ENCODE results near the gene NAALADL2. TPM values are rescaled to one million over a fixed set of nuclear protein-coding genes. Genes with fewer than 3 reads are reported as not detected.

The NAALADL2 gene
- total RNA-seq, 2 experiments from 2014 or later: 0.30 to 1.2 TPM

- ChIA-PET POLR2A (no interaction called here), CTCF (no interaction called here)
- H3K9me3 ChIP-seq (ENCODE audit: control insufficient read depth in 1 of 2, insufficient read depth in 1 of 2, low read length in 2 of 2): no peaks in the 10 kb centered on the region
- H3K36me3 ChIP-seq (ENCODE audit: insufficient read depth, low read length): no peaks in the 10 kb centered on the region
- Mint-ChIP-seq H3K36me3 (ENCODE audit: low read depth) (no peaks in the 10 kb centered on the region), H3K9me3 (no peaks in the 10 kb centered on the region), H3K27ac (no peak overlapping the region), H3K4me3 (no peak overlapping the region), H3K27me3 (no peaks in the 10 kb centered on the region), H3K4me1 (ENCODE audit: low read depth) (no peaks in the 10 kb centered on the region)
- H3K4me3 ChIP-seq (ENCODE audit: low read length): no peak overlapping the region
- intact Hi-C loops (cut with DNase I, micrococcal nuclease): no loop called here
- ATAC-seq (ENCODE audit: poor library complexity): no peak
- DNase-seq: no peak
- no peak for TF ChIP-seq CTCF (IDR thresholded peaks at IDR 0.05)
- H3K4me1 ChIP-seq (ENCODE audit: insufficient read depth, low read length): no peaks in the 10 kb centered on the region
- H3K27me3 ChIP-seq (ENCODE audit: control insufficient read depth in 1 of 2, insufficient read depth in 2 of 2, low read length in 2 of 2): no peaks in the 10 kb centered on the region
- H3K27ac ChIP-seq (ENCODE audit: low read depth in 1 of 2, low read length in 2 of 2): no peak overlapping the region
Measured at GRCh38 chr3:175478301-175478700, 619.2 kb downstream of the NAALADL2 start.

GRCh38 chr3:175479175-175479574, 620.0 kb downstream of the NAALADL2 start:
- no peaks in the 10 kb centered on the region for H3K36me3 Mint-ChIP-seq (ENCODE audit: low read depth)
- Histone ChIP-seq H3K36me3 (ENCODE audit: insufficient read depth, low read length) (no peaks in the 10 kb centered on the region), H3K9me3 (ENCODE audit: control insufficient read depth in 1 of 2, insufficient read depth in 1 of 2, low read length in 2 of 2) (no peaks in the 10 kb centered on the region), H3K27ac (ENCODE audit: low read depth in 1 of 2, low read length in 2 of 2) (no peak overlapping the region), H3K4me1 (ENCODE audit: insufficient read depth, low read length) (no peaks in the 10 kb centered on the region), H3K27me3 (ENCODE audit: control insufficient read depth in 1 of 2, insufficient read depth in 2 of 2, low read length in 2 of 2) (no peaks in the 10 kb centered on the region), H3K4me3 (ENCODE audit: low read length) (no peak overlapping the region)
- ChIA-PET CTCF (no interaction called here), POLR2A (no interaction called here)
- ATAC-seq (ENCODE audit: poor library complexity) (no peak), DNase-seq (no peak)
- no peaks in the 10 kb centered on the region for H3K27me3 Mint-ChIP-seq
- no peak overlapping the region for H3K27ac Mint-ChIP-seq
- no peaks in the 10 kb centered on the region for H3K4me1 Mint-ChIP-seq (ENCODE audit: low read depth)
- H3K4me3 Mint-ChIP-seq: no peak overlapping the region
- TF ChIP-seq CTCF (IDR thresholded peaks at IDR 0.05): no peak
- intact Hi-C loops (cut with DNase I, micrococcal nuclease): no loop called here
- H3K9me3 Mint-ChIP-seq: no peaks in the 10 kb centered on the region

GRCh38 chr3:175479800-175480199, 620.7 kb downstream of the NAALADL2 start:
- CTCF ChIA-PET: no interaction called here
- no peaks in the 10 kb centered on the region for H3K9me3 ChIP-seq (ENCODE audit: control insufficient read depth in 1 of 2, insufficient read depth in 1 of 2, low read length in 2 of 2)
- H3K27me3 ChIP-seq (ENCODE audit: control insufficient read depth in 1 of 2, insufficient read depth in 2 of 2, low read length in 2 of 2): no peaks in the 10 kb centered on the region
- TF ChIP-seq CTCF (IDR thresholded peaks at IDR 0.05): no peak
- Mint-ChIP-seq H3K4me1 (ENCODE audit: low read depth) (no peaks in the 10 kb centered on the region), H3K9me3 (no peaks in the 10 kb centered on the region), H3K27ac (no peak overlapping the region), H3K4me3 (no peak overlapping the region), H3K27me3 (no peaks in the 10 kb centered on the region), H3K36me3 (ENCODE audit: low read depth) (no peaks in the 10 kb centered on the region)
- intact Hi-C loops (cut with DNase I, micrococcal nuclease): no loop called here
- H3K36me3 ChIP-seq (ENCODE audit: insufficient read depth, low read length): no peaks in the 10 kb centered on the region
- H3K27ac ChIP-seq (ENCODE audit: low read depth in 1 of 2, low read length in 2 of 2): no peak overlapping the region
- ATAC-seq (ENCODE audit: poor library complexity) (no peak), DNase-seq (no peak)
- no peak overlapping the region for H3K4me3 ChIP-seq (ENCODE audit: low read length)
- no peaks in the 10 kb centered on the region for H3K4me1 ChIP-seq (ENCODE audit: insufficient read depth, low read length)
- POLR2A ChIA-PET: no interaction called here

Measured in CD4-positive, alpha-beta T cell (primary cell).